GM21447 (cell line): ENCODE measurements around the gene BROX.
A peak's percentile ranks its signal among the peaks of the same experiment; 100 is the strongest.

ENCODE experiments used
- ATAC-seq: cut with Tn5 transposase; IDR thresholded peaks from one replicate; pipeline ENCODE4 v1.9.1; 2021; ENCODE audit not compliant: unreplicated experiment

The BROX gene

DNA sequence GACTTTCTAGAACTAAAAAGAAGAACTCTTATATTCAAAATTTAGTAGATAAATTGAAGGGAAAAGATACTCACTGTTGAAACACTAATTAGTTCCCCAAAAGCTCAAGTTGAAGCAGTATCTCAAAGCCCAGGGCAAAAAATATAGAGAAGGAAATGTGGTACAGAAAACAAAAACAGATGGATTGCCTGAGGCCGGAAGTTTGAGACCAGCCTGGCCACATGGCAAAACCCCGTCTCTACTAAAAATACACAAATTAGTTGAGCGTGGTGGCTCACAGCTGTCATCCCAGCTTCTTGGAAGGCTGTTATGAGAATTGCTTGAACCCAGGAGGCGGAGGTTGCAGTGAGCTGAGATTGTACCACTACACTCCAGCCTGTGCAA lies 60.6 kb downstream of the BROX start:
- ATAC-seq: peak; percentile 90

DNA sequence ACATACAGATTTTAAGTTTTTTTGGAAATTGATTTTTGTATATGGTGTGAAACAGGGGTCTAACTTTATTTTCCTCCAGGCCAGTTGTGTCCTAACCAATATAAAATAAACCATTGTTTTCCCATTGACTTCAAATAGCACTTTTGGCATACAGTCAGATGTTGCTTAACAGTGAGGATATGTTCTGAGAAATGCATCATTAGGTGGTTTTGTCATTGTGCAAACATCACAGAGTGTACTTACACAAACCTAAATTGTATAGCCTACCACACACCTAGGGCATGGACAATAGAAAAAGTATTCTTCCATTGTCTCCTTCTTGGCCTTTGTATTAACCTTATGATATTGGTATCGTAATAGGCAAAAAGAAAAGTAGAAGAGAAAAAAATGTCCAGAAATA lies 65.1 kb downstream of the BROX start:
- ATAC-seq: no peak

DNA sequence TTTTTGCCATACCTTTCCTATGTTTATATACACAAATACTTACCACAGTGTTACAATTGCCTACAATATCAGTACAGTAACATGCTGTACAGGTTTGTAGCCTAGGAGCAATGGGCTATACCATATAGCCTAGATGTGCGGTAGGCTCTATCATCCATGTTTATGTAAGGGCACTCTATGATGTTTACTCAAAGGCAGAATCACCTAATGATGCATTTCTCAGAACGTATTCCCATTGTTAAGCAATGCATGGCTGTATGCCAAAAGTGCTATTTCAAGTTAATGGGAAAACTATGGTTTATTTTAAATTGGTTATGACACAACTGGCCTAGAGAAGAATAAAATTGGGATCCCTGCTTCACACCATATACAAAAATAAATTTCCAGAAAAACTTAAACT lies 65.6 kb downstream of the BROX start:
- ATAC-seq: no peak

DNA sequence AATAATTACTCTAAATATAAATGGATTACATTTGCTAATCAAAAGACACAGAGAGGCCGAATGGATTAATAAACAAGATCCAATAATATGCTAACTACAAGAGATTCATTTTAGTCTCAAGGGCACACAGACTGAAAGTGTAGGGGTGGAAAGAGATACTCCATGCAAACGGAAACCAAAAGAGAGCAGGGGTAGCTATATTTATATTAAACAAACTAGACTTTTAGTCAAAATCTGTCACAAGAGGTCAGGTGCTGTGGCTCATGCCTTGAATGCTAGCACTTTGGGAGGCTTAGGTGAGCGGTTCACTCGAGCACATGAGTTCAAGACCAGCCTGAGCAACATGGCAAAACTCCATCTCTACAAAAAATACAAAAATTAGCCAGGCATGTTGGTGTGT lies 68.9 kb downstream of the BROX start:
- peak; percentile 72 for ATAC-seq

DNA sequence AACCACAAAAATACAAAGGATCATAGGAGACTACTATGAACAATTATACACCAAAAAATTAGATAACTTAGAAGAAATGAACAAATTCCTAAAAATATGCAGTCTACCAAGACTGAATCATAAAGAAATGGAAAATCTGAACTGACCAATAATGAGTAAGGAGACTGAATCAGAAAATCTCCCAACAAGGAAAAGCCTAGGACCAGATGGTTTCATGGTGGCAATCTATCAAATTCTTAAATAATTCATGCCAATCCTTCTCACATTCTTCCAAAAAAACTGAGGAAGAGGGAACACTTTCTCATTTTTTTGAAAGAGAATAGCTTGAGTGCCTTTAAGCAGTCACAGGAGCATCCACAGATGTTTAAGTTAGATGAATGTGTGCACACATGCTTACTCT lies 70.7 kb downstream of the BROX start:
- ATAC-seq: no peak

DNA sequence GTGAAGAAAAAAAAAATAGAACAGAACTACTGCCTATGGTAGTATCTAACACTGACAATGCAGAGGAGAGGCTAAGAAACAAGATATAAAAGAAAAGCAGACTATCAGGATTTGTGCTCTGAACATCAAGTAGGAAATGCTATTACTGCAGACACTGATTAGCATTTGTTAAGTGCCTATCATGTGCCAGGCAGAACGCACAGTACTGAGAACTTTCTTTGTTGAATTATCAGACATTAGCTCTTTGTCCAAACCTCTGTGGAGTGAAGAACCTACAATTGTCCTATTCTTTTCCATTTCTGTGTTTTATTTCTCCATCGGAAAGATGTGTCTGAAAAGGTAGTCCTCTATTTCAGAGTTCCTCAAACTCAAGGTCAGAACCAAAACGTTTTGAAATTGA lies 72.0 kb downstream of the BROX start:
- ATAC-seq: no peak
